ENCODE data around the gene TNS3.
A peak's percentile ranks its signal among the peaks of the same experiment; 100 is the strongest.

Gene TNS3

GRCh38 chr7:47368190-47368812 lies 213.6 kb downstream of the TNS3 start:
- DNase-seq (ENCODE audit: low spot score), result no peak

GRCh38 chr7:47367369-47367768 lies 214.5 kb downstream of the TNS3 start:
- DNase-seq (ENCODE audit: low spot score), result no peak

- DNase-seq (ENCODE audit: low spot score), result no peak
Measured at GRCh38 chr7:47366960-47367359, 215.0 kb downstream of the TNS3 start.

- no peak for DNase-seq (ENCODE audit: low spot score)
Measured at GRCh38 chr7:47366211-47366610, 215.7 kb downstream of the TNS3 start.

- no peak for DNase-seq (ENCODE audit: low spot score)
Measured at GRCh38 chr7:47362984-47363383, 218.9 kb downstream of the TNS3 start.

GRCh38 chr7:47361746-47362215 lies 220.1 kb downstream of the TNS3 start:
- no peak for DNase-seq (ENCODE audit: low spot score)

GRCh38 chr7:47361236-47361635 lies 220.7 kb downstream of the TNS3 start:
- DNase-seq (ENCODE audit: low spot score), result no peak

- no peak for DNase-seq (ENCODE audit: low spot score)
Measured at GRCh38 chr7:47360301-47360900, 221.5 kb downstream of the TNS3 start.

GRCh38 chr7:47358944-47359588 lies 222.8 kb downstream of the TNS3 start:
- DNase-seq (ENCODE audit: low spot score), result no peak

- DNase-seq (ENCODE audit: low spot score), result no peak
Measured at GRCh38 chr7:47358357-47358756, 223.6 kb downstream of the TNS3 start.

GRCh38 chr7:47357863-47358262 lies 224.0 kb downstream of the TNS3 start:
- no peak for DNase-seq (ENCODE audit: low spot score)

- no peak for DNase-seq (ENCODE audit: low spot score)
Measured at GRCh38 chr7:47357361-47357760, 224.6 kb downstream of the TNS3 start.

- no peak for DNase-seq (ENCODE audit: low spot score)
Measured at GRCh38 chr7:47356261-47356660, 225.7 kb downstream of the TNS3 start.

GRCh38 chr7:47355684-47356083 lies 226.2 kb downstream of the TNS3 start:
- DNase-seq (ENCODE audit: low spot score), result no peak

GRCh38 chr7:47354831-47355541 lies 226.9 kb downstream of the TNS3 start:
- no peak for DNase-seq (ENCODE audit: low spot score)

- DNase-seq (ENCODE audit: low spot score), result no peak
Measured at GRCh38 chr7:47354071-47354470, 227.8 kb downstream of the TNS3 start.

- DNase-seq (ENCODE audit: low spot score), result no peak
Measured at GRCh38 chr7:47352394-47352968, 229.4 kb downstream of the TNS3 start.

- no peak for DNase-seq (ENCODE audit: low spot score)
Measured at GRCh38 chr7:47351233-47352154, 230.4 kb downstream of the TNS3 start.

GRCh38 chr7:47350425-47350824 lies 231.5 kb downstream of the TNS3 start:
- no peak for DNase-seq (ENCODE audit: low spot score)

GRCh38 chr7:47349401-47349800 lies 232.5 kb downstream of the TNS3 start:
- DNase-seq (ENCODE audit: low spot score), result no peak

- peak; percentile 55 for DNase-seq (ENCODE audit: low spot score)
Measured at GRCh38 chr7:47347816-47348385, 234.0 kb downstream of the TNS3 start.

Measured in left forelimb (tissue), 1 donor.